Ascending aorta (tissue), 2 donors: ENCODE data around the gene TAP2. TPM values are rescaled to one million over a fixed set of nuclear protein-coding genes. Genes with fewer than 3 reads are reported as not detected.

Source experiments
- DNase-seq, 2 donors: peaks; one replicate each; pipeline ENCODE4 v3.0.0-alpha.2; 2019; ENCODE audit warnings: low spot score in 2 of 2
- H3K27ac ChIP-seq, 2 donors: fragments of 200-600 bp; sonication (generic); one replicate each; pipeline ENCODE4 v1.5.1; 2016 to 2017; ENCODE audit warnings: mild to moderate bottlenecking in 1 of 2
- H3K27me3 ChIP-seq: fragments of 200-600 bp; sonication (generic); one replicate; pipeline ENCODE4 v1.5.1; 2017
- H3K36me3 ChIP-seq, 2 donors: fragments of 200-600 bp; sonication (generic); one replicate each; pipeline ENCODE4 v1.5.1; 2016
- H3K4me1 ChIP-seq, 2 donors: fragments of 200-600 bp; sonication (generic); one replicate each; pipeline ENCODE4 v1.5.1; 2016 to 2017; ENCODE audit warnings: mild to moderate bottlenecking in 1 of 2
- H3K4me3 ChIP-seq, 2 donors: fragments of 200-600 bp; sonication (generic); one replicate each; pipeline ENCODE4 v1.5.1; 2016 to 2017; ENCODE audit warnings: mild to moderate bottlenecking in 1 of 2
- H3K9me3 ChIP-seq, 2 donors: fragments of 200-600 bp; sonication (generic); one replicate each; pipeline ENCODE4 v1.5.1; 2016
- CTCF ChIP-seq, 3 experiments: fragments of 200-600 bp in 2 of 3; fragments of 450-650 bp in 1 of 3; sonication (generic) in 2 of 3; IDR thresholded peaks; one replicate each; pipeline ENCODE4 v1.5.1; 2016 to 2019; ENCODE audit warnings: antibody characterized with exemption in 3 of 3, mild to moderate bottlenecking in 1 of 3, moderate library complexity in 1 of 3
- intact Hi-C: fragments of 100-400 bp; cut with DNase I; formaldehyde crosslinking; loops from one replicate; pipeline ENCODE4 v1.15.1; 2023
- total RNA-seq: library from RNA; depleted of rRNA; stranded (reverse); fragments of >200 nt; gene quantifications from one replicate; pipeline ENCODE4 v1.1.0, GENCODE V29; 2016

TAP2 gene
- total RNA-seq, 1 donor from 2014 or later: 26.7 TPM

- no peak for TF ChIP-seq CTCF (IDR thresholded peaks at IDR 0.05)
- Histone ChIP-seq H3K27me3 (no peaks in the 10 kb centered on the region), H3K4me1 (no peaks in the 10 kb centered on the region), H3K9me3 (no peaks in the 10 kb centered on the region), H3K27ac (no peak overlapping the region), H3K4me3 (no peak overlapping the region), H3K36me3 (peaks cover 34 to 42% of the 10 kb centered on the region in 2 donors)
- DNase-seq: no peak
- intact Hi-C loops: no loop called here
Measured at GRCh38 chr6:32830936-32831335, 7.6 kb downstream of the TAP2 start.

GRCh38 chr6:32830017-32830416, 8.5 kb downstream of the TAP2 start:
- no peaks in the 10 kb centered on the region for H3K27me3 ChIP-seq
- no peaks in the 10 kb centered on the region for H3K4me1 ChIP-seq
- no peak overlapping the region for H3K27ac ChIP-seq
- no peak overlapping the region for H3K4me3 ChIP-seq
- H3K9me3 ChIP-seq: no peaks in the 10 kb centered on the region
- peaks cover 34 to 37% of the 10 kb centered on the region in 2 donors for H3K36me3 ChIP-seq
- TF ChIP-seq CTCF (IDR thresholded peaks at IDR 0.05): no peak
- intact Hi-C loops: no loop called here
- no peak for DNase-seq

- no peak for TF ChIP-seq CTCF (IDR thresholded peaks at IDR 0.05)
- intact Hi-C loops: loop anchor here (5.0 kb wide), 1 partner anchor 38 kb away; no protein-coding TSS in a partner anchor
- no peak for DNase-seq
- H3K9me3 ChIP-seq: no peaks in the 10 kb centered on the region
- H3K27me3 ChIP-seq: no peaks in the 10 kb centered on the region
- H3K4me3 ChIP-seq: no peak overlapping the region
- H3K4me1 ChIP-seq: no peaks in the 10 kb centered on the region
- no peak overlapping the region for H3K27ac ChIP-seq
- peaks cover 34% of the 10 kb centered on the region in 2 donors for H3K36me3 ChIP-seq
Measured at GRCh38 chr6:32829495-32829894, 9.0 kb downstream of the TAP2 start.

- H3K36me3 ChIP-seq: peaks cover 27 to 29% of the 10 kb centered on the region in 2 donors
- DNase-seq: no peak
- no peak for TF ChIP-seq CTCF (IDR thresholded peaks at IDR 0.05)
- no peaks in the 10 kb centered on the region for H3K9me3 ChIP-seq
- intact Hi-C loops: loop anchor here (5.0 kb wide), 1 partner anchor 40 kb away; no protein-coding TSS in a partner anchor
- H3K4me3 ChIP-seq: no peak overlapping the region
- H3K27ac ChIP-seq: no peak overlapping the region
- H3K27me3 ChIP-seq: no peaks in the 10 kb centered on the region
- no peaks in the 10 kb centered on the region for H3K4me1 ChIP-seq
Measured at GRCh38 chr6:32827025-32827424, 11.5 kb downstream of the TAP2 start.

- intact Hi-C loops: loop anchor here (5.0 kb wide), 1 partner anchor 41 kb away; no protein-coding TSS in a partner anchor
- no peak overlapping the region for H3K27ac ChIP-seq
Measured at GRCh38 chr6:32825966-32826365, 12.6 kb downstream of the TAP2 start.

More at GRCh38 chr6:32825966-32826365, 12.6 kb downstream of the TAP2 start:
- TF ChIP-seq CTCF (IDR thresholded peaks at IDR 0.05): peak in 2 of 3 experiments; percentile 30 to 46
- no peak for DNase-seq
- Histone ChIP-seq H3K27me3 (no peaks in the 10 kb centered on the region), H3K4me1 (no peaks in the 10 kb centered on the region), H3K36me3 (peaks cover 21 to 24% of the 10 kb centered on the region in 2 donors), H3K4me3 (no peak overlapping the region), H3K9me3 (no peaks in the 10 kb centered on the region)
